Stimulated activated CD4-positive, alpha-beta T cell treated with anti-CD3 and anti-CD28 coated beads, Interleukin-12 subunit alpha, Interleukin-12 subunit beta, amount 100 ng/mL, for 24 hours (primary cell): Measurements from ENCODE around the gene OR2A14.
A peak's percentile ranks its signal among the peaks of the same experiment; 100 is the strongest.
"Not testable (repeated sequence)": the region's sequence is repeated elsewhere in the genome, so short reads cannot be mapped to it uniquely, and the experiment has no call there.

Source experiments
- DNase-seq, 2 experiments: peaks; one replicate each; pipeline ENCODE4 v3.0.0-alpha.2; 2020; ENCODE audit warnings: low read depth in 2 of 2

OR2A14 gene

GRCh38 chr7:144122876-144123275, at the start of gene OR2A14:
Gene OR2A14, plus strand, starts transcription at chr7:144123176. Its CDS starts 5,937 bp downstream, at chr7:144129113.
- no peak for DNase-seq

GRCh38 chr7:144074374-144074773, 48.6 kb upstream of the OR2A14 start:
- no peak for DNase-seq

GRCh38 chr7:144085978-144086377, 37.0 kb upstream of the OR2A14 start, which contains the start of gene OR2A12:
Gene OR2A12, plus strand, starts transcription at chr7:144086278. Its CDS starts 8,830 bp downstream, at chr7:144095108.
- no peak for DNase-seq

GRCh38 chr7:144086730-144087129, 36.2 kb upstream of the OR2A14 start:
- no peak for DNase-seq

- no peak for DNase-seq
Observed at GRCh38 chr7:144087230-144087629, 35.7 kb upstream of the OR2A14 start.

GRCh38 chr7:144090667-144091066, 32.3 kb upstream of the OR2A14 start:
- no peak for DNase-seq

GRCh38 chr7:144098776-144099175, 24.2 kb upstream of the OR2A14 start:
- no peak for DNase-seq

GRCh38 chr7:144100607-144101006, 22.4 kb upstream of the OR2A14 start:
- no peak for DNase-seq

GRCh38 chr7:144102041-144102440, 20.9 kb upstream of the OR2A14 start:
- DNase-seq = no peak

GRCh38 chr7:144105211-144105610, 17.8 kb upstream of the OR2A14 start:
- no peak for DNase-seq

GRCh38 chr7:144109283-144109682, 13.7 kb upstream of the OR2A14 start, which contains the start of gene OR2A2:
Gene OR2A2, plus strand, starts transcription at chr7:144109583. Its CDS starts 0 bp downstream, at chr7:144109583.
- no peak for DNase-seq

GRCh38 chr7:144110272-144110671, 12.7 kb upstream of the OR2A14 start:
- no peak for DNase-seq

GRCh38 chr7:144113651-144114050, 9.3 kb upstream of the OR2A14 start:
- no peak for DNase-seq

GRCh38 chr7:144118341-144118740, 4.6 kb upstream of the OR2A14 start:
- DNase-seq = no peak

- peak; percentile 67 to 92 for DNase-seq
Observed at GRCh38 chr7:144127714-144128334, 4.8 kb downstream of the OR2A14 start.

- DNase-seq = not testable (repeated sequence)
Observed at GRCh38 chr7:144129601-144130000, 6.6 kb downstream of the OR2A14 start.

- DNase-seq = no peak
Observed at GRCh38 chr7:144130730-144131129, 7.8 kb downstream of the OR2A14 start.

- DNase-seq = no peak
Observed at GRCh38 chr7:144132262-144132661, 9.3 kb downstream of the OR2A14 start.

- no peak for DNase-seq
Observed at GRCh38 chr7:144133307-144133706, 10.3 kb downstream of the OR2A14 start.

GRCh38 chr7:144134116-144134515, 11.1 kb downstream of the OR2A14 start:
- DNase-seq = no peak

- DNase-seq = no peak
Observed at GRCh38 chr7:144137501-144137900, 14.5 kb downstream of the OR2A14 start.

- DNase-seq = no peak
Observed at GRCh38 chr7:144142187-144142586, 19.2 kb downstream of the OR2A14 start.

GRCh38 chr7:144144426-144144825, 21.4 kb downstream of the OR2A14 start:
- no peak for DNase-seq
